HG02943 (cell line): ENCODE results near the gene GLRX5.
"Not testable (repeated sequence)": the region's sequence is repeated elsewhere in the genome, so short reads cannot be mapped to it uniquely, and the experiment has no call there.

Experiments
- ATAC-seq: cut with Tn5 transposase; IDR thresholded peaks from one replicate; pipeline ENCODE4 v1.9.1; 2021; ENCODE audit warnings: mild to moderate bottlenecking, low read depth, moderate library complexity; ENCODE audit not compliant: unreplicated experiment

Gene GLRX5

GRCh38 chr14:95498622-95499353 lies 36.1 kb upstream of the GLRX5 start:
- ATAC-seq: no peak

- no peak for ATAC-seq
These were observed 35.5 kb upstream of the GLRX5 start for GRCh38 chr14:95499354-95499750.

GRCh38 chr14:95500201-95500681 lies 34.6 kb upstream of the GLRX5 start:
- no peak for ATAC-seq

GRCh38 chr14:95500772-95501401 lies 34.0 kb upstream of the GLRX5 start:
- ATAC-seq: no peak

GRCh38 chr14:95502381-95502950 lies 32.4 kb upstream of the GLRX5 start:
- ATAC-seq: no peak

GRCh38 chr14:95503365-95504134 lies 31.3 kb upstream of the GLRX5 start:
- peak; percentile 56 for ATAC-seq

- no peak for ATAC-seq
These were observed 30.5 kb upstream of the GLRX5 start for GRCh38 chr14:95504135-95505029.

GRCh38 chr14:95505030-95505589 lies 29.7 kb upstream of the GLRX5 start:
- ATAC-seq: no peak

- no peak for ATAC-seq
These were observed 27.7 kb upstream of the GLRX5 start for GRCh38 chr14:95507174-95507573.

- ATAC-seq: no peak
These were observed 27.1 kb upstream of the GLRX5 start for GRCh38 chr14:95507701-95508103.

GRCh38 chr14:95508377-95508776 lies 26.5 kb upstream of the GLRX5 start:
- no peak for ATAC-seq

GRCh38 chr14:95509495-95509894 lies 25.4 kb upstream of the GLRX5 start:
- ATAC-seq: no peak

- ATAC-seq: not testable (repeated sequence)
These were observed 24.5 kb upstream of the GLRX5 start for GRCh38 chr14:95510344-95510743.

- no peak for ATAC-seq
These were observed 24.0 kb upstream of the GLRX5 start for GRCh38 chr14:95510804-95511203.

- ATAC-seq: no peak
These were observed 23.2 kb upstream of the GLRX5 start for GRCh38 chr14:95511687-95512086.

GRCh38 chr14:95513291-95513690 lies 21.6 kb upstream of the GLRX5 start:
- no peak for ATAC-seq

- no peak for ATAC-seq
These were observed 20.4 kb upstream of the GLRX5 start for GRCh38 chr14:95514131-95515079.

GRCh38 chr14:95515080-95515489 lies 19.8 kb upstream of the GLRX5 start:
- no peak for ATAC-seq
